ENCODE measurements around the gene STAT5A. TPM values are rescaled to one million over a fixed set of nuclear protein-coding genes. Genes with fewer than 3 reads are reported as not detected.

The STAT5A gene
- total RNA-seq, 1 experiment from 2014 or later, result 6.4 TPM

GRCh38 chr17:42268236-42268635, 20.1 kb upstream of the STAT5A start:
- Histone ChIP-seq H4K91ac (ENCODE audit: insufficient read length, low read depth, low read length) (no peak overlapping the region), H3K56ac (ENCODE audit: insufficient read length, low read depth, low read length) (no peak overlapping the region), H3K14ac (ENCODE audit: insufficient read depth, low read length) (no peak overlapping the region), H3K4ac (ENCODE audit: low read depth, low read length) (no peak overlapping the region), H3K27me3 (ENCODE audit: insufficient read depth, low read length) (no peaks in the 10 kb centered on the region), H3K9me3 (ENCODE audit: control insufficient read depth, low read depth, low read length) (no peaks in the 10 kb centered on the region), H3K4me1 (ENCODE audit: insufficient read depth, low read length) (peaks cover 2% of the 10 kb centered on the region; the same call in 1 of the 2 replicates), H3K9ac (ENCODE audit: extremely low read depth, insufficient read length, low read length) (no peak overlapping the region), H2BK15ac (ENCODE audit: low read depth, low read length) (no peak overlapping the region), H2AFZ (ENCODE audit: low read length) (no peak overlapping the region), H3K18ac (ENCODE audit: insufficient read length, low read depth, low read length) (no peak overlapping the region), H4K8ac (replicated peaks; ENCODE audit: insufficient read length, low read depth, low read length) (no peak overlapping the region), H3K79me1 (ENCODE audit: insufficient read depth, low read depth, low read length, poor library complexity, severe bottlenecking) (peaks cover 5% of the 10 kb centered on the region), H3K79me2 (ENCODE audit: insufficient read depth, low read length) (peaks cover 2% of the 10 kb centered on the region; the same call in 1 of the 2 replicates), H3K4me2 (ENCODE audit: insufficient read depth, insufficient read length, low read length) (no peak overlapping the region), H2BK5ac (ENCODE audit: insufficient read length, low read length) (no peak overlapping the region), H2BK12ac (ENCODE audit: insufficient read length, low read depth, low read length) (no peak overlapping the region), H4K5ac (ENCODE audit: insufficient read length, low read depth, low read length) (no peak overlapping the region), H3K23me2 (ENCODE audit: insufficient read length, low read depth, low read length, poor library complexity, severe bottlenecking) (no peaks in the 10 kb centered on the region), H2BK20ac (ENCODE audit: low read depth, low read length, poor library complexity, severe bottlenecking) (no peak overlapping the region), H3K27ac (ENCODE audit: insufficient read length, low read depth, low read length) (no peak overlapping the region), H3K23ac (ENCODE audit: insufficient read length, low read depth, low read length) (no peak overlapping the region), H2AK5ac (ENCODE audit: insufficient read length, low read length) (no peak overlapping the region), H4K20me1 (ENCODE audit: control insufficient read depth, insufficient read depth, insufficient read length) (no peaks in the 10 kb centered on the region), H3T11ph (ENCODE audit: low read length) (no peak overlapping the region), H2BK120ac (ENCODE audit: low read depth, low read length, poor library complexity, severe bottlenecking) (no peak overlapping the region)
- no peaks in the 10 kb centered on the region for H3K27me3 Mint-ChIP-seq (ENCODE audit: low read depth)
- H3K9me3 Mint-ChIP-seq, result peaks cover 0 to 4% of the 10 kb centered on the region in 2 experiments; a peak in 1 of 5 replicates
- H3K4me1 Mint-ChIP-seq, result peaks cover 15 to 20% of the 10 kb centered on the region in 2 experiments
- H3K36me3 Mint-ChIP-seq (ENCODE audit: insufficient read depth in 1 of 3, low read depth in 3 of 3), result no peaks in the 10 kb centered on the region; a peak in 2 of 7 replicates
- WGBS (ENCODE audit: extremely low coverage, insufficient read length, low lambda C conversion rate), result no CpG with 5 or more reads among the region's 5 CpGs
- no peak overlapping the region for H3K27ac Mint-ChIP-seq
- TF ChIP-seq CTCF (conservative IDR thresholded peaks at IDR 0.05), result no peak
- H3K4me3 Mint-ChIP-seq, result no peak overlapping the region
- no peak for DNase-seq
